HCT116 (cell line): ENCODE results near the gene HS6ST3. TPM values are rescaled to one million over a fixed set of nuclear protein-coding genes. Genes with fewer than 3 reads are reported as not detected.

Experiments
- ATAC-seq: fragments of 200-7000 bp; cut with Tn5 transposase; 2 replicates; pipeline ENCODE4 v1.9.1; 2020; ENCODE audit warnings: mild to moderate bottlenecking, moderate library complexity
- BruUV-seq: library from RNA; stranded (reverse); fragments of 400-500 nt; replicated peaks from 2 replicates; lab custom pipeline; 2021; lab: Mats Ljungman, UMichigan
- CTCF ChIA-PET: fragments of 300-600 bp; sonication (Branson Sonifier 250); formaldehyde crosslinking; loops from one replicate; lab custom pipeline; 2021; ENCODE audit warnings: antibody characterized with exemption; lab: Charles Lee
- POLR2A ChIA-PET: fragments of 300-600, 350-600 bp; sonication (Branson Sonifier 250); formaldehyde crosslinking; loops from one replicate; lab custom pipeline; 2021; ENCODE audit warnings: antibody characterized with exemption; lab: Charles Lee
- RAD21 ChIA-PET, 2 experiments: fragments of 300-600 bp; sonication (Branson Sonifier 250); formaldehyde crosslinking; loops; one replicate each; lab custom pipeline; 2023; ENCODE audit warnings: low total read pairs in 2 of 2; ENCODE audit not compliant: uncharacterized antibody in 2 of 2, unreplicated experiment in 2 of 2, low non-redundant PET in 1 of 2; lab: Charles Lee
- DNase-seq: peaks from one replicate; pipeline ENCODE4 v3.0.0-alpha.2; 2010; ENCODE audit warnings: low read depth, low spot score
- H2AFZ ChIP-seq: fragments of 200-600 bp; shearing (Covaris generic), sonication (generic); 2 replicates; pipeline ENCODE4 v1.6.1; 2017; ENCODE audit warnings: low read depth, mixed run types, mixed read lengths, antibody characterized with exemption, low read length; ENCODE audit not compliant: poor library complexity, severe bottlenecking
- H3K27ac ChIP-seq: 2 replicates; pipeline ENCODE4 v1.5.1; 2012; ENCODE audit warnings: low read depth, low read length
- H3K27me3 ChIP-seq: fragments of 200-600 bp; sonication (generic); 2 replicates; pipeline ENCODE4 v1.6.1; 2016; ENCODE audit warnings: mixed run types, low read length, mixed read lengths; ENCODE audit not compliant: insufficient read depth
- H3K36me3 ChIP-seq, 2 experiments: fragments of 200-500 bp in 1 of 2; fragments of 200-600 bp in 1 of 2; sonication (Bioruptor generic) in 1 of 2; sonication (generic) in 1 of 2; 2 replicates each; pipeline versions ENCODE4 v1.5.1 to v1.6.1; 2014 to 2016; ENCODE audit warnings: low read length in 2 of 2, inconsistent platforms in 1 of 2, mixed read lengths in 1 of 2, mixed run types in 1 of 2; ENCODE audit not compliant: insufficient read depth in 2 of 2, control insufficient read depth in 1 of 2
- H3K4me1 ChIP-seq, 2 experiments: fragments of 200-600 bp in 1 of 2; sonication (generic) in 1 of 2; 2 replicates each; pipeline versions ENCODE4 v1.5.1 to v1.6.1; 2012 to 2017; ENCODE audit warnings: low read length in 2 of 2, inconsistent platforms in 1 of 2, mild to moderate bottlenecking in 1 of 2, mixed read lengths in 1 of 2, mixed run types in 1 of 2, moderate library complexity in 1 of 2; ENCODE audit not compliant: insufficient read depth in 2 of 2, control insufficient read depth in 1 of 2
- H3K4me2 ChIP-seq: fragments of 200-600 bp; sonication (generic); 2 replicates; pipeline ENCODE4 v1.6.1; 2017; ENCODE audit warnings: mixed run types, low read length, mixed read lengths
- H3K4me3 ChIP-seq, 2 experiments: fragments of 200-600 bp in 1 of 2; sonication (generic) in 1 of 2; replicated peaks in 1 of 2; 2 replicates each; pipeline ENCODE4 v1.5.1; 2011 to 2016; ENCODE audit warnings: low read length in 2 of 2, control low read depth in 1 of 2, low read depth in 1 of 2, mild to moderate bottlenecking in 1 of 2, mixed read lengths in 1 of 2, mixed run types in 1 of 2
- H3K79me2 ChIP-seq: fragments of 200-600 bp; sonication (generic); 2 replicates; pipeline ENCODE4 v1.6.1; 2017; ENCODE audit warnings: mild to moderate bottlenecking, mixed run types, low read length, moderate library complexity, mixed read lengths; ENCODE audit not compliant: insufficient read depth
- H3K9ac ChIP-seq: fragments of 200-600 bp; sonication (generic); 2 replicates; pipeline ENCODE4 v1.6.1; 2016; ENCODE audit warnings: low read length, mixed read lengths
- H3K9me2 ChIP-seq: fragments of 200-600 bp; sonication (generic), shearing (Covaris generic); 2 replicates; pipeline ENCODE4 v1.6.1; 2017; ENCODE audit warnings: mixed run types, mild to moderate bottlenecking, moderate library complexity; ENCODE audit not compliant: insufficient read depth
- H3K9me3 ChIP-seq, 2 experiments: fragments of 200-500 bp in 1 of 2; fragments of 200-600 bp in 1 of 2; sonication (Bioruptor generic) in 1 of 2; sonication (generic) in 1 of 2; 2 replicates each; pipeline ENCODE4 v1.6.1; 2014 to 2017; ENCODE audit warnings: low read length in 2 of 2, mixed read lengths in 2 of 2, inconsistent platforms in 1 of 2, low read depth in 1 of 2, mild to moderate bottlenecking in 1 of 2, mixed run types in 1 of 2, moderate library complexity in 1 of 2; ENCODE audit not compliant: control insufficient read depth in 1 of 2, insufficient read depth in 1 of 2
- H4K20me1 ChIP-seq: fragments of 200-600 bp; sonication (generic), shearing (Covaris generic); 2 replicates; pipeline ENCODE4 v1.6.1; 2017; ENCODE audit warnings: mixed run types, mild to moderate bottlenecking, moderate library complexity; ENCODE audit not compliant: insufficient read depth
- CBX3 ChIP-seq: IDR thresholded peaks from 2 replicates; pipeline ENCODE4 v1.6.1; 2012; ENCODE audit warnings: low read depth
- REST ChIP-seq: IDR thresholded peaks from 2 replicates; pipeline ENCODE4 v1.6.1; 2012; ENCODE audit warnings: low read depth
- TCF7L2 ChIP-seq: IDR thresholded peaks from 2 replicates; pipeline ENCODE4 v1.7.0; 2011; ENCODE audit warnings: borderline replicate concordance, inconsistent platforms; ENCODE audit not compliant: insufficient read depth, insufficient read length; ENCODE audit errors: extremely low read depth
- intact Hi-C: fragments of 100-400 bp; cut with micrococcal nuclease; formaldehyde crosslinking; loops from 2 replicates; pipeline ENCODE4 v1.10.0; 2022
- total RNA-seq: library from RNA; stranded (reverse); gene quantifications from one replicate; pipeline ENCODE4 v1.2.1, GENCODE V29; 2021; ENCODE audit not compliant: unreplicated experiment

Gene HS6ST3
- total RNA-seq, 1 experiment from 2014 or later: 0.10 TPM

GRCh38 chr13:96662036-96662435, 572.1 kb downstream of the HS6ST3 start (continued):
- TF ChIP-seq REST (no peak), TCF7L2 (no peak), CBX3 (no peak)

DNA sequence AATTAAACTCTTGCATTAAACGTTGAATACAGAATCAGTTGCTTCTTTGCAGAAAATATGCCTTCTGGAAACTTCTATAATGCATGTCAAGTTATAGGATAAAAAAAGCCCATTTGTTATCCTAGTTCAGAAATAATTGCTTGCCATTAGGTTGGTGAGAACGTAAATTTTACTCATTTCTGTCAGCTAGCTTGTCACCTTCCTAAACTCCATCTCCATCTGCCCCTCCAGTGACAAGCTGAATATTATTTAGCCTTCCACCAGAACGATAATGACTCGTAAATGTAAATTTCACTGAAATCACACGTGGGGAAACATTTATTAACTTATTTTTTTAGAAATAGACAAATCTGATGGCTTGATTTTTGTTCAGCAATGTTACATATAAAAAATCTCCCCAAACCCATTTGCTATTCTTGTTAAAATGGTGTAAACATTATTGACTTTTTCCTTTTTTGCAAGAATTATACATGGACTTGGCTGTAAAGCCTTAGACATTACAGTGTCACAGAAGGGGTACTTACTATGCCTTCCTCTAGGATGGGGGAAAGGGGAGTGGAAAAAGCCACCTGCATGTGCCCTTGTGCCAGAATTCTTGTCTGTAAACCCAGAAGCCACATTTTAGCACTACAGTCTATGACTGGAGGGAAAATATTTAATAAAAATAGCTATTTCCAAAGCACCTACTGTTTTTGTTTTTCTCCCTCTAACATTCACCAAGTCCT, 577.5 kb downstream of the HS6ST3 start:
- ATAC-seq: no peak
- Histone ChIP-seq H3K9me3 (no peaks in the 10 kb centered on the region), H3K4me2 (no peak overlapping the region), H3K27me3 (no peaks in the 10 kb centered on the region), H3K79me2 (no peaks in the 10 kb centered on the region)
- TF ChIP-seq CBX3: no peak
- TF ChIP-seq, all 23 proteins: peak for 0
- H3K9ac ChIP-seq: no peak overlapping the region
- no peak overlapping the region for H3K4me3 ChIP-seq
- POLR2A ChIA-PET: no interaction called here
- no peaks in the 10 kb centered on the region for H4K20me1 ChIP-seq
- H3K36me3 ChIP-seq: no peaks in the 10 kb centered on the region
- H3K9me2 ChIP-seq: no peaks in the 10 kb centered on the region
- no TSS peak for BruUV-seq
- DNase-seq: no peak
- H3K4me1 ChIP-seq: no peaks in the 10 kb centered on the region
- intact Hi-C loops: no loop called here
- H3K27ac ChIP-seq: no peak overlapping the region
- CTCF ChIA-PET: no interaction called here
- RAD21 ChIA-PET: no interaction called here
- no peak overlapping the region for H2AFZ ChIP-seq
